Stimulated activated CD4-positive, alpha-beta T cell treated with anti-CD3 and anti-CD28 coated beads, Interleukin-1b, Interleukin-23, amount 100 ng/mL, for 1 hour (primary cell): ENCODE data around the gene GSDME.
"Not testable (repeated sequence)": the region's sequence is repeated elsewhere in the genome, so short reads cannot be mapped to it uniquely, and the experiment has no call there.

ENCODE experiments used
- DNase-seq, 2 donors: peaks; one replicate each; pipeline ENCODE4 v3.0.0-alpha.2; 2020; ENCODE audit warnings: low read depth in 2 of 2

GSDME gene

DNA sequence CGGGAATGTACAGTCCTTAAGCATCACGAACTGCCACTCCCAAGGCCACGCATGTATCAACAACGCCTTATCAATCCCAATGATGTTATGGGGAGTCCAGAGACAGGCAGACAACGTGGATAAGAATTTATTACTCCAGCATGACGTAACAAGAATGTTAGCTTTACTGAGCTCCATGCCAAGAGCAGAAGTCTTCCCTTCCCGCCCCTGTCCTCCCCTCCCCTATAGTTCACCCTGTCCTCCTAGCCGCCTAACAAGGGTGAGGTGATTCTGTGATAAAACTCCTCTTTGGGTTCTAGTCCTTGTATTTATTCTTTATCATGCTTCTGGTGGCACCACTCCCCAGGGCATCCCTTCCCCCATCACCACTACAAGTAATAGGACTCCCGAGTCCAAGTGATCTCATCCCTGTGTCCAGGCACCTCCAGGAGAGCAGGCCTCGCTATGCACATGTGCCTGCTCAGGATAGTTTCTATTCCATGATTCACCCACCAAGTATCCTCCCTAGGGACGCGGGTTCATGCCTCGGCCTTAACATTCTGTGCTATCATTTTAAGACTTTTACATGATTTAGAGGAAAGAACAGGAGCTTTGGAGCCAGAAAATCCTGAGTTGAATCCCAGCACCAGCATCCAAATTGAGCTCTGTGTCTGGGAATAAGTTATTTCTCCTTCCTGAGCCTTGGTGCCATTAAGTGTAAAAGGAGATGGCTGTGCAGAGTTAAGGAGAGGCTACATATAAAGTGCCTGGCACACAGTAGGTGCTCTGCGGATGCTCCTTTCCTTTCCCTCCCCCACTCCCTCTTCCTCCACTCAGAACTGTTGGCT, 15.4 kb downstream of the GSDME start:
- DNase-seq, result no peak

DNA sequence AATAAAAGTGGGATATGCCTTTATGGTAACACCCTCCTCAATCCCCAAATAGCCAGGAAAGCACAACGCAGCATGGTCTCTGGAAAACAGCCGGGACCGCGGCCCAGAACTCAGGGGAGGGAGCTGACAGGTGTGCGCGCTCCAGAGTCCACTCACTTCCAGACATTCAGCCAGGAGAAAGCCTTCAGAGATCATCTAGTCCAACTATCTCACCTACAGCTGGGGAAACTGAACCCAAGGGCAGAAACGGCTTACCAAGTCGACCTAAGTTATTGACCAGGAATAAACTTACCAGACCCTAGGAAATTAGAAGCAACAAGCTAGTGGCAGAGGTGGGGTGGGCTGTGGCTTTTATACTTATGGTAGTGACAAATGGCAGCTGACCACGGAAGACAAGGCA, 16.4 kb downstream of the GSDME start:
- DNase-seq, result no peak

DNA sequence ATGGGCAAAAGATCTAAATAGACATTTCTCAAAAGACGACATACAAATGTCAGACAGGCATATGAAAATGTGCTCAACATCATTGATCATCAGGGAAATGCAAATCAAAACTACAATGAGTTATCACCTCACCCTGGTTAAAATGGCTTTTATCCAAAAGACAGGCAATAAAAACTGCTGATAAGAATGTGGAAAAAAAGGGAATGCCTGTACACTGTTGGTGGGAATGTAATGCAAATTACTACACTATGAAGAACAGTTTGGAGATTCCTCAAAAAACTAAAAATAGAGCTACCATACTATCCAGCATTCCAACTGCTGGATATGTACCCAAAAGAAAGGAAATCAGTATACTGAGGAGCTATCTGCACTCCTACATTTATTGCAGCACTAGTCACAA, 18.0 kb downstream of the GSDME start:
- no peak for DNase-seq

DNA sequence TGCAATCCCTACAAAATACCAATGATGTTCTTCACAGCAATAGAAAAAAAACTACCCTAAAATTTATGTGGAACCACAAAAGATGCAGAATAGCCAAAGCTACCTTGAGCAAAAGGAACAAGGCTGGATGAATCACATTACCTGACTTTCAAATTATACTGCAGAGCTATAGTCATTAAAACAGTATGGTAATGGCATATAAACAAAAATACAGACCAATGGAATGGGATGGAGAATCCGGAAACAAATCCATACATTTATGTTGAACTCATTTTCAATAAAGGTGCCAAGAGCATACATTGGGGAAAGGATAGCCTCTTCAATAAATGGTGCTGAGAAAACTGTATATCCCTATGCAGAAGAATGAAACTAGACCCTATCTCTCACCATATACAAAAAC, 18.7 kb downstream of the GSDME start:
- no peak for DNase-seq

DNA sequence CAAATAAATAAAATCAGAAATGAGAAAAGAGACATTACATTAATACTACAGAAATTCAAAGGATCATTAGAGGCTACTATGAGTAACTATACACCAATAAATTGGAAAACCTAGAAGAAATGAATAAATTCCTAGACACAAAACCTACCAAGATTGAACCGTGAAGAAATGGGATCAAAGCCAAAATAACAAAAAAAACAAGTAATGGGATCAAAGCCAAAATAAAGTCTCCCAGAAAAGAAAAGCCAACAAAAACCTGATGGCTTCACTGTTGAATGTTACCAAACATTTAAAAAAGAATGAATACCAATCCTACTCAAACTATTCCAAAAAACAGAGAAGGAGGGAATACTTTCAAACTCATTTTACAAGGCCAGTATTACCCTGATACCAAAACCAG, 20.0 kb downstream of the GSDME start:
- no peak for DNase-seq

DNA sequence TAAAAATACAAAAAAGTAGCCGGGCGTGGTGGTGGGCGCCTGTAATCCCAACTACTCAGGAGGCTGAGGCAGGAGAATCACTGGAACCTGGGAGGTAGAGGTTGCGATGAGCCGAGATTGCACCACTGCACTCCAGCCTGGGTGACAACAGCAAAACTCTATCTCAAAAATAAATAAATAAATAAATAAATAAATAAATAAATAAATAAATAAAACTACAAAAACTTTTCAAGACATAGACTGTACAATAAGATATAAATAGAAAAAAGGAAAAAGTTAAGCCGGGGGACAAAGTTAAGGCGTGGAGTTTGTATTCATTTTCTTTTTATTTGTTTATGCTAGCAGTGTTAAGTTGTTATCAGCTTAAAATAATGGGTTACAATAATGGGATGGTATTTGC, 21.7 kb downstream of the GSDME start:
- DNase-seq, result not testable (repeated sequence)

DNA sequence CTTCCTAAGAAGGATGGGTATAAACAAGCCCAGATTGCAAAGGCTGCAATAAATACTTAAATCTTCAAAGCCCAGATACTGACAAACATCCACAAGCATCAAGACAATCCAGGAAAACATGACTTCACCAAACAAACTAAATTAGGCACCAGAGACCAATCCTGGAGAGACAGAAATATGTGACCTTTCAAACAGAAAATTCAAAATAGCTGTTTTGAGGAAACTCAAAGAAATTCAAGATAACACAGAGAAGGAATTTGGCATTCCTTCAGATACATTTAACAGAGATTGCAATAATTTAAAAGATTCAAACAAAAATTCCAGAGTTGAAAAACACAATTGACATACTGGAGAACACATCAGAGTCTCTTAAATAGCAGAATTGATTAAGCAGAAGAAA, 23.0 kb downstream of the GSDME start:
- DNase-seq, result no peak

DNA sequence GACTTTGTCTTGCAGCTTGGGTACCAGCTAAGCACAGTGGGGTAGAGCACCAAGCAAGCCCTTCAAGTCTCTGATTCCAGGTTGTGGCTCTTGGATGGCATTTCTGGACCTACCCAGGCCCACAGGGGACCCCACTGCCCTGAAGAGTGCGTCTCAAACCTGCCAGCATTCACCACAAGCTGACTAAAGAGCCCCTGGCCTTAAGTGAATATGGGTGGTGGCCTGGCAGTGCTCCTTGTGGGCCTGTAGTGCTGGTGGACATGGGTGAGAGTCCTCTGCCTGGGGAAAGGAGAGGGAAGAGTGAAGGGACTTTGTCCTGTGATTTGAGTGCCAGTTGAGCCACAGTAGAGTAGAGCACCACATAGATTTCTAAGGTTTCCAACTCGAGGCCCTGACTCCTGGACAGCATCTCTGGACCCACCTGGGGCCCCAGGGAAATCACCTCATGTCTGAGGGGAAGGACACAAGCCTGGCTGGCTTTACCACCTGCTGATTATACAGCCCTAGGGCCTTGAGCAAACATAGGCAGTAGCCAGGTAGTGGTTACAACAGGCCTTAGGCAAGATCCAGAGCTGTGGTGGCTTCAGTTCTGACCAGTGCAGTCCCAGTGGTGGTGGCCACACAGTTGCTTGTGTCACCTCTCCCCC, 23.7 kb downstream of the GSDME start:
- no peak for DNase-seq

DNA sequence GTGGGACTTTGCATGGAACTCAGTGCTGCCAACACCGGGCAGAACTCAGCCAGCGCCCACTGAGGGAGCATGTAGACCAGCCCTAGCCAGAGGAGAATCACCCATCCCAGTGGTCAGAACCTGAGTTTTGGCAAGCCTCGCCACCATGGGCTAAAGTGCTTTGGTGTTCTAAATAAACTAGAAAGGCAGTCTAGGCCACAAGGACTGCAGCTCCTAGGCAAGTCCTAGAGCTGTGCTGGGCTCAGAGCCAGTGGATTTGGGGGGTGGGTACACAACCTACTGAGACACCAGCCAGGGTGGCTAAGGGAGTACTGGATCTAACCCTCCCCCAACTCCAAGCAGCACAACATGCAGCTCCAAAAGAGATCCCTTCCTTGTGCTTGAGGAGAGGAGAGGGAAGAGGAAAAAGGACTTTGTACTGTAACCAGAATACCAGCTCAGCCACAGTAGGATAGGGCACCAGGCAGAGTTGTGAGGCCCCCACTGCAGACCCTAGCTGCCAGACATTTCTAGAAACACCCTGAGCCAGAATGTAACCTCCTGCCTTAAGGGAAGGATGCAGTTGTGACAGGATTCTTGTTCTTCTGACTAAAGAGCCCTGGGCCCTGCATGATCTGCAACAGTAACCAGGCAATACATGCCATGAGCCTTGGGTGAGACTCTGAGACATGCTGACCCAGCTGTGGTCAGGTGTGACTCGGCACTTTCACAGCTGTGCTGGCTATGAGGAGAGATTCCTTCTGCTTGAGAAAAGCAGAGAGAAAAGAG, 24.4 kb downstream of the GSDME start:
- no peak for DNase-seq

DNA sequence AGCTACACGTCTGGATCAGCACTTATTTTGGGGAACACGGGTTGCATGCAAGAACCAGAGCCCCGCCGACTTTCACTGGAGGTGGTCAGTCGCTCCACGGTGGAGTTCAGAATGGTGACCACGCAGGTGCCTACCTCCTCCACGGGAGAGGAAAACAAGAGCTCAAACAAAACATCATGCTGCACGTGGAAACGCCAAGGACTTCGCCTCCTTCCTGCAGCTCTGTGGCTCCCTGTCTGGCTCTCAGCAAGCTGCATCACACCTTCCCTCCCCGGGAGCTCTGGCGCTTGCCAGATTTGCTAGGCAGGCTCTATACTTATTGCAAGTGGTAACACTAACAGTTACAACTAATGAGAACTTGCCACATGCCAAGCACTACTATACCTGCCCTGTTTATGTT, 26.0 kb downstream of the GSDME start:
- no peak for DNase-seq

DNA sequence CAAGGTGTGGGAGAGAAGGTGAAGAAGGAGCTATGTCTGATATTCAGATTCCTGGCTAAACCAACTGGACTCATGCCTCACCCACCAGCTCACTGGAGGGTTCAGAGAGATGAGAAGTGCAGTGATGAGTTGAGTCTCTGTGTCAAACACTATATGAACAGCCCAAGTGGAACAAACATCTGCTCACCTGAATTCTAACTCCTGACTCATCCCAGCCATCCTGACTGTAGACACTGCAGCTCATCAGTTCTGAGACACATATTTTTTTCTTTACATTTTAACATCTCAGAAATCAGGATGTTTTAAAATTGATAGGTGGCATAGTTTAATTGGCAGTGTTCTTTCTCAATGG, 27.3 kb downstream of the GSDME start:
- no peak for DNase-seq

DNA sequence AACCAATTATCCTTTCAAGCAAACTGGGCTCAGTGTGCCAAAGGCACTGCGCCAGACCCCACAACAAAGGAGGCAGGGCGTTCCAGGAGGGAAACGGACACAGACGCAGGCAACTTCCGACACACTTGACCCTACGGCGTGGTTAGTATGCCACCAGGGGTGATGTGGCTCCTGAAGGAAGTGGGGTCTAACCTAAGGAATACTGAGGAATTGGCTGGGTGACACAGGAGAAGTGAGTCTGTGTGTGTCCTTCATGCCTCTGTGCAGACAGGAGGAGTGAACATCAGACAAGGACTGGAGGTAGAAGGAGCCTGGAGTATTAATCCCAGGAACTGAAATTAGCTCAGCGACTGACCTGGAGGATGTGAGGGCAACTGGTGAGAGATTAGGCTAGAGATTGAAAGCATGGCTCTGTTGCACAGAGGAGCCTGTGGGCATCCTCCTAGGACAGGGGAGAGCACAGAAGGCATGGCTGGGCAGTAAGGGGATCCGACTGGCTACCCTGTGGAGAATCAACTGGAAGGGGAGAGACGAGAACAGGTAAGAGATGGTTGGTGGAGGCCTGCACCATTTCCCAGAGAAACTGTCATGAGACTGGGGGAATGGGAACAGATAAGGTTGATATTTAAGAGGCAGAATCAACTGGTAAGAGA, 27.8 kb downstream of the GSDME start:
- DNase-seq, result no peak

DNA sequence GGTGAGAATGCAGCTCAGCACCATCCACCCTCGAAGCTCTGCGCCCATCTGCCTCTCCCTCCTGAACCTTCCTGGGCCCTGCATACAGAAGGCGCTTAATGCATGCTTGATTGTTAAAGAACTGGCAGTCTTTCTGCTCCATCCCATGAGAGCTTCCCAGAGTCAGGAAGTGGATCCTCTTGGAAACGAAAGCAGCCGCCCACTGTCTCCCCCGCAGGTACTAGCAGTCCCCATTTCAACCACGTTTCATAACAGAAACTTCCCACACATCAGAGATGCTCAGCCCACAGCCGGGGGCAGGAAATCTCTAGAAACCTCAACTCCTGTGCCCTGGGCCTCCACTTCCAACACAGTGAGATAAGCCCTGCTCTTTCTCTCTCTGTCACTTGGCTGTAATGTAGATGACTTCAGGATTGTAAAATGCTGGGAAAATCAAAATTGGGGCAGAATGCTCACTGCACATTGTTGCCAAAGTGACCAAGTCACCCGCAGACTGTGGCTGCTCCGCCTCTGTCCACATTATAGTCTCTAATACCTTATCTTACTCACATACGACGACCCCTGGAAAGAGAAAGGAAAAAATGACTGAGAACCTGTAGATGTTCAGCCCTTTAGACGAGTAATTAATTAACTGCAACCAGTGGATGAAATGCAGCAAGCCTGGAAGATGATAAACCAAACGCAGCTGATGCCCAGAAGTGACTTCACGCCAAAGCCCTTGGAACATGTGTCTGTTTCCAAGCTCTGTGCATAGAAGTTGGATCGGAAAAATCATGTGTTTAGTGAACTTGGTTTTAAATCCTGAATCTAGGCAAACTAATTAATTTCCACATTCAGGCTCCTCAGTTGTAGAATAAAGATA, 28.5 kb downstream of the GSDME start:
- no peak for DNase-seq

DNA sequence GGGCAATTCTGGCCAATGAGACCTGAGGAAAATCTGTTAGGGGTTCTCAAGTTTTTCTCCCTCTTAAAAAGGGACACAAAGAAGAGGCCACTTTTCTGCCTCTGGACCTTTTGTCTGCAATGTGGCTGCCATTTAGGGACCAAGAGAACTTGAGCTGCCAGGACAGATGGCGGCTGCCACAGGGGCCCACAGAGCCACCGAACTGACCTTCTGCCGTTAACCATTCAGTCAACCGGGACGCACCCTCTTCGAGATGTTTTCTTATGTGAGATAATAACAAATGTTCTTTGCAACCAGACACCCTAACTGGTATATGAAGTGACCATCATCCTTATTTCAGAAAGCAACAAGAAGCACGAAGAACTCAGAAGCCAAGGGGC, 29.2 kb downstream of the GSDME start:
- DNase-seq, result no peak

DNA sequence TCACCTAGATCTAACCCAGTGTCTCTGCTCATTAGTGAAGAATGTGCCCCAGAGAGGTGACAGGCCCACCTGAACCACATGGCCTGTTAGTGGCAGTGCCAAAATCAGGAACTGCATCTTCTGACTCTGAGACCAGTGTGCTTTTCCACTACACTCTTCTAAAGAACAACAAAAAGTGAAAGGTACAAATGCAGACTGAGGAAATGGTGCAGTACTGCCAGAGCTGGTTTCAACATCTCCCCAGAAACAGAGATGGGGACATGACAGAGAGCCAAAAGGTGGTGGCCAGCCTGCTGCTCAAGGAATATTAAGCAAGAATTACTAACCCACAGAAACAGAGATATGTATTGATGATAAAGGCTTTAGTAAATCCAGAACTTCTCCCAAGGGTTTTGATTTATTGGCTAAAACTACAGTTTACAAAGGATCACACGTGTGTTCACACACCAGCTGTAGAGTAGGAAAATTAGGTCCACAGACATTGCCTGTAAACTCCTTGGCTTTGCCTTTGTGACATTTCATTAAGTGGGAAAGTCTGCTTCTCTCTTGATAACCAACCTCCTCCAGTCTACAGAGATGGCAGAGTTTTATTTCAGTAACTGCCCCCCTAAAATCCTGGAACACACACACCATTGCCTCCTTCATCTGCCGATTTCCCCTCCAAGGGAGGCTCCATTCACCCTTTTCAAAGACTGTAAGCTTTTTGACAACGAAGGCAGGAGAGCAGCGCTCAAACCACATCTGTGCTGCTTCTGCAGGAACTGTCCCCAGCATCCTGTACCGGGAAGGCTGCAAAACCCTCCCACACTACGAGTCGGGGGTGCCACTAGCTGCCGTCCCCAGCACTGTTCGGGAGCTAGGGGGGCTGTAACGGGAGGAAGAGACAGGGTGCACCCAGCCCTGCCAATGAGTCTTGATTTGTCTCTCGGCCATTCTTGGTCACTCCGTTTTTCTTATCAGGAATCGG, 29.8 kb downstream of the GSDME start:
- no peak for DNase-seq

DNA sequence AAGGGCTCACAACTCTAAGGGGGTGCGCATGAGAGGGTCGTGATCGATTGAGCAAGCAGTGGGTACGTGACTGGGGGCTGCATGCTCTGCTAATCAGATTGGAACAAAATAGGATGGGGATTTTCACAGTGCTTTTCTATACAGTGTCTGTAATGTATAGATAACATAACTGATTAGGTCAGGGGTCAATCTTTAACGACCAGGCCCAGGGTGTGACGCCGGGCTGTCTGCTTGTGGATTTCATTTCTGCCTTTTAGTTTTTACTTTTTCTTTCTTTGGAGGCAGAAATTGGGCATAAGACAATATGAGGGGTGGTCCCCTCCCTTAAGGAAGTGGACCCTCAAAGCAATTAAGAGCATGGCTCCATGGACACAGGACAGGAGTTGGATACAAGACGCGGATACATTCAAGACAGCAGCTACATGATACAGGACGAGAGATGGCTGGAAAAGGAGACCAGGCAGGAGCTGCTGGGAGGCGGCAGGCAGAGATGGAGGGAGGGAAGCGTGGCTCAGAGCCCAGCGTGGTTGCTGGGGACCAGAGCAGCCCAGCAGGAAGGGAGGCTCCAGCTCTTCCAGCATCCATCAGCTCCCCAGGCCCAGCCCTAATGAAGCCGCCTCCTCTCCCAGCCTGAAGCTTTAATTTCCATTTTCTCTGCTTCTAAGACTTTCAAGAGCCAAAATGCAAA, 31.6 kb downstream of the GSDME start:
- no peak for DNase-seq

DNA sequence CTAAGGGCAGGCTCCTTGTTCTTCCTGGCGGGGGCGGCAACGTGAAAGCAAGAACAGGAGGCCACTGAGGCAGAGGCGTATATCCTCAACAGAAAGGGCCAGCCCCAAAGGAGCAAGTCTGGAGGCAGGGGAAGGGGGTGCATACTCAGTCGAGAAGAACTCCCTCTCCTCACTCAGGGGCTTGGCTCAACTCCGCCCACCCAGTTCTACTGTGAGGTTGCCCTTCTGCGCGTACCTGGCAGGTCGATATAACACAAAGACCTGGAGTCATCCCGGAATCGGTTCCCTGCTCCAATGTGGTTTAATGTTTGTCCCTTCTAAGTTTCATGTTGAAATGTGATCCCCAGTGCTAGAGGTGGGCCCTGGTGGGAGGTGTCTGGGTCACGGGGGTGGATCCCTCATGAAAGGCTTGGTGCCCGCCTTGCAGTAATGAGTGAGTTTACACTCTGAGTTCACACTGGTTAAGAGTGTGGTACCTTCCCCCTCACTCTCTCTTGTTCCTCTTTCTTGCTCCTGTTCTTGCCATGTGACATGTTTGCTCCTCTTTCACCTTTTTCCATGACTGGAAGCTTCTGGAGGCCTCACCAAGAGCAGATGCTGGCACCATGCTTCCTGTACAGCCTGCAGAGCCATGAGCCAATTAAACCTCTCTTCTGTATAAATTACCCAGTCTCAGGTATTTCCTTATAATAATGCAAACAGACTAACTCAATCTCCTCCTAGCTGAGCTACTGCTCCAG, 32.6 kb downstream of the GSDME start:
- DNase-seq, result no peak

DNA sequence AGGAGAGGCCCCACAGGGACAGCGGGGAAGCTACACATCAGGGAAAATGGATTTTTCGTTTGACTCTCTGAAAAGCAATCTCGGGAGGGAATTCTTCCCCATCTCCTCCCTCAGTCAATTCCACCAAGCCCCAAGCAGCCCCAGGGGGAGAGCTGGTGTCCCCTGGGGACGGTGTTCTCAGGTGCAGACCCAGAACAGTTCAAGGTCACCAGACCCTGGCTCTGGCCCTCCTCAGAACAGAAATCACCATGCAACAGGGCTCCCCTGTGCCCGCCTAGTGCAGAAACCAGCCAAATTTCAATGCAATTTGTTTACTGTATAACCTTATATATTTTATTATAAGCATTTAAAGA, 34.1 kb downstream of the GSDME start:
- DNase-seq, result no peak
